ENCODE data around the gene GALC.

GRCh38 chr14:87894920-87895319 is 98.1 kb downstream of the GALC start:
- TF ChIP-seq CTCF (IDR thresholded peaks at IDR 0.05), result no peak
- no peak for TF ChIP-seq POLR2A (IDR thresholded peaks at IDR 0.05)
- TF ChIP-seq POLR2AphosphoS5 (IDR thresholded peaks at IDR 0.05), result no peak

Data from sigmoid colon (tissue), 4 donors.